Neutrophil (primary cell): Measurements from ENCODE around the gene NELL1.

Source experiments
- H3K27ac ChIP-seq: fragments of 200-600 bp; sonication (generic); 2 replicates; pipeline ENCODE4 v1.5.1; 2016; ENCODE audit warnings: mild to moderate bottlenecking, moderate library complexity
- H3K27me3 ChIP-seq: fragments of 200-600 bp; sonication (generic); 2 replicates; pipeline ENCODE4 v1.6.0; 2016; ENCODE audit warnings: mild to moderate bottlenecking
- H3K36me3 ChIP-seq: fragments of 200-600 bp; sonication (generic); 2 replicates; pipeline ENCODE4 v1.5.1; 2017
- H3K4me1 ChIP-seq, 2 experiments: fragments of 200-600 bp in 1 of 2; sonication (generic) in 1 of 2; 1 replicate in 1 of 2; 2 replicates in 1 of 2; pipeline versions ENCODE4 v1.5.1 to v1.6.1; 2013 to 2016; ENCODE audit warnings: low read depth in 1 of 2, low read length in 1 of 2, mild to moderate bottlenecking in 1 of 2, moderate library complexity in 1 of 2; ENCODE audit not compliant: control insufficient read depth in 1 of 2, insufficient read depth in 1 of 2
- H3K4me3 ChIP-seq, 2 experiments: fragments of 200-600 bp in 1 of 2; sonication (generic) in 1 of 2; 1 replicate in 1 of 2; 2 replicates in 1 of 2; pipeline ENCODE4 v1.5.1; 2013 to 2016; ENCODE audit warnings: low read depth in 1 of 2, low read length in 1 of 2, mild to moderate bottlenecking in 1 of 2, moderate library complexity in 1 of 2
- H3K9me3 ChIP-seq: fragments of 200-600 bp; sonication (generic); 2 replicates; pipeline ENCODE4 v1.5.1; 2016
- CTCF ChIP-seq: fragments of 200-600 bp; sonication (generic); IDR thresholded peaks from 2 replicates; pipeline ENCODE4 v1.5.1; 2016; ENCODE audit warnings: antibody characterized with exemption

The NELL1 gene

GRCh38 chr11:20661850-20662249, 7.5 kb upstream of the NELL1 start:
- H3K9me3 ChIP-seq, result no peaks in the 10 kb centered on the region
- no peak for TF ChIP-seq CTCF

GRCh38 chr11:20668131-20668809, 1.1 kb upstream of the NELL1 start:
- TF ChIP-seq CTCF, result no peak
- no peaks in the 10 kb centered on the region for H3K9me3 ChIP-seq
- H3K36me3 ChIP-seq, result no peaks in the 10 kb centered on the region
- peaks cover 86% of the 10 kb centered on the region for H3K27me3 ChIP-seq
- no peak overlapping the region for H3K4me3 ChIP-seq
- H3K4me1 ChIP-seq, result no peaks in the 10 kb centered on the region
- H3K27ac ChIP-seq, result no peak overlapping the region

More at GRCh38 chr11:20661850-20662249, 7.5 kb upstream of the NELL1 start:
- Histone ChIP-seq H3K4me1 (no peaks in the 10 kb centered on the region), H3K36me3 (no peaks in the 10 kb centered on the region), H3K4me3 (no peak overlapping the region), H3K27ac (no peak overlapping the region), H3K27me3 (peaks cover 40% of the 10 kb centered on the region)

- Histone ChIP-seq H3K36me3 (no peaks in the 10 kb centered on the region), H3K4me1 (no peaks in the 10 kb centered on the region), H3K27me3 (peaks cover 95% of the 10 kb centered on the region), H3K27ac (no peak overlapping the region), H3K4me3 (no peak overlapping the region), H3K9me3 (no peaks in the 10 kb centered on the region)
- no peak for TF ChIP-seq CTCF
Measured at GRCh38 chr11:20669820-20670684, 666 bp downstream of the NELL1 start.

GRCh38 chr11:20670932-20671403, 1.6 kb downstream of the NELL1 start:
- no peak for TF ChIP-seq CTCF
- H3K27me3 ChIP-seq, result peaks cover 86% of the 10 kb centered on the region
- no peaks in the 10 kb centered on the region for H3K9me3 ChIP-seq
- H3K4me1 ChIP-seq, result no peaks in the 10 kb centered on the region
- no peak overlapping the region for H3K4me3 ChIP-seq
- no peak overlapping the region for H3K27ac ChIP-seq
- no peaks in the 10 kb centered on the region for H3K36me3 ChIP-seq

GRCh38 chr11:20671856-20672546, 2.6 kb downstream of the NELL1 start:
- Histone ChIP-seq H3K4me3 (no peak overlapping the region), H3K27me3 (peaks cover 76% of the 10 kb centered on the region), H3K36me3 (no peaks in the 10 kb centered on the region), H3K9me3 (no peaks in the 10 kb centered on the region), H3K27ac (no peak overlapping the region), H3K4me1 (no peaks in the 10 kb centered on the region)
- no peak for TF ChIP-seq CTCF
